Measurements from ENCODE around the gene TMEM14C.
"Not testable (repeated sequence)": the region's sequence is repeated elsewhere in the genome, so short reads cannot be mapped to it uniquely, and the experiment has no call there.

TMEM14C gene

DNA sequence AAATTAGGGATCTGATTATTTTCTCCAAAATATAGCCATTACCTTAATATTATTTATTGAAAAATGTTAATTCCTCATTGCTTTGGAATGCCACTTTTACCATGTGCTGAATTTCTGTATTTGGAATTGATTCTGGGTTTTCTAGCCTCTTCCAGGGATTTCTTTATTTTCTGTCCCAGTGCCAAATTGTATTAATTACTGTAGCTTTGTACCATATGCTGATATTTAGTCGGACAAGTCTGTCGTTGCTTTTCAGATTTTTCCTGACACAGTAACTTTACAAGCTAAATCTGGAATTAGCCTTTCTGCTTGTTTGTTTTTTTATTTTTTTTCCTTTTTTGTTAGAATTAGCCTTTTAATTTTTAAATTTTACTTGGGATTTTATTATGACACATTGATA, 13.9 kb downstream of the TMEM14C start:
- no peak for DNase-seq (ENCODE audit: extremely low spot score)
- no peak for TF ChIP-seq ARNT (IDR thresholded peaks at IDR 0.05)
- TF ChIP-seq SUZ12 (IDR thresholded peaks at IDR 0.05) = no peak
- no peak for TF ChIP-seq L3MBTL2 (conservative IDR thresholded peaks at IDR 0.05)
- TF ChIP-seq BHLHE40 (IDR thresholded peaks at IDR 0.05; ENCODE audit: borderline replicate concordance) = no peak
- TF ChIP-seq PKNOX1 (IDR thresholded peaks at IDR 0.05) = no peak
- TF ChIP-seq TARDBP (IDR thresholded peaks at IDR 0.05) = no peak
- TF ChIP-seq HDGF (IDR thresholded peaks at IDR 0.05; ENCODE audit: borderline replicate concordance) = no peak
- TF ChIP-seq ZNF384 (IDR thresholded peaks at IDR 0.05) = no peak
- no peak for TF ChIP-seq FOXK2 (IDR thresholded peaks at IDR 0.05)
- no peak for TF ChIP-seq CTBP1 (IDR thresholded peaks at IDR 0.05; ENCODE audit: borderline replicate concordance)
- TF ChIP-seq FOXM1 (IDR thresholded peaks at IDR 0.05; ENCODE audit: borderline replicate concordance) = no peak
- no peak for TF ChIP-seq ELF4 (IDR thresholded peaks at IDR 0.05)
- no peak for TF ChIP-seq SP1 (IDR thresholded peaks at IDR 0.05)
- TF ChIP-seq LEF1 (IDR thresholded peaks at IDR 0.05; ENCODE audit: borderline replicate concordance) = no peak
- TF ChIP-seq FOXA1 (IDR thresholded peaks at IDR 0.05) = no peak
- no peak for TF ChIP-seq NFRKB (IDR thresholded peaks at IDR 0.05)
- CTCF ChIA-PET = no interaction called here
- POLR2A ChIA-PET = interaction anchor here (1.3 to 2.6 kb wide), 3 partner anchors 9 to 14 kb away, joined by 3 to 9 read pairs (median 8); partner anchors contain the start of gene TMEM14C

GRCh38 chr6:10740061-10740460, 17.2 kb downstream of the TMEM14C start:
- TF ChIP-seq CTBP1 (IDR thresholded peaks at IDR 0.05; ENCODE audit: borderline replicate concordance) (no peak), ELF4 (IDR thresholded peaks at IDR 0.05) (no peak), FOXA1 (IDR thresholded peaks at IDR 0.05) (no peak), FOXK2 (IDR thresholded peaks at IDR 0.05) (no peak), L3MBTL2 (conservative IDR thresholded peaks at IDR 0.05) (no peak), LEF1 (IDR thresholded peaks at IDR 0.05; ENCODE audit: borderline replicate concordance) (no peak), BHLHE40 (IDR thresholded peaks at IDR 0.05; ENCODE audit: borderline replicate concordance) (no peak), SP1 (IDR thresholded peaks at IDR 0.05) (no peak), FOXM1 (IDR thresholded peaks at IDR 0.05; ENCODE audit: borderline replicate concordance) (no peak), ZNF384 (IDR thresholded peaks at IDR 0.05) (no peak), NFRKB (IDR thresholded peaks at IDR 0.05) (no peak), TARDBP (IDR thresholded peaks at IDR 0.05) (no peak), HDGF (IDR thresholded peaks at IDR 0.05; ENCODE audit: borderline replicate concordance) (no peak), SUZ12 (IDR thresholded peaks at IDR 0.05) (no peak)
- CTCF ChIA-PET = interaction anchor here (0.5 kb wide), 1 partner anchor 180 kb away, joined by 3 read pairs; no protein-coding TSS in a partner anchor
- DNase-seq (ENCODE audit: extremely low spot score) = no peak
- POLR2A ChIA-PET = no interaction called here

- DNase-seq (ENCODE audit: extremely low spot score); CTCF ChIA-PET: not testable (repeated sequence)
- POLR2A ChIA-PET = interaction anchor here (1.0 to 1.8 kb wide), 2 partner anchors 17 to 19 kb away, joined by 5 to 6 read pairs; partner anchors contain the start of gene TMEM14C
These were observed 18.8 kb downstream of the TMEM14C start for GRCh38 chr6:10741643-10742042.

- DNase-seq (ENCODE audit: extremely low spot score) = no peak
- ChIA-PET POLR2A (interaction anchor here (1.0 to 1.8 kb wide), 3 partner anchors 18 to 41 kb away, joined by 3 to 6 read pairs (median 5); partner anchors contain the start of gene TMEM14C), CTCF (no interaction called here)
- no peak for TF ChIP-seq ZNF384 (IDR thresholded peaks at IDR 0.05)
- TF ChIP-seq TARDBP (IDR thresholded peaks at IDR 0.05) = no peak
- no peak for TF ChIP-seq SP1 (IDR thresholded peaks at IDR 0.05)
- TF ChIP-seq LEF1 (IDR thresholded peaks at IDR 0.05; ENCODE audit: borderline replicate concordance) = no peak
- TF ChIP-seq L3MBTL2 (conservative IDR thresholded peaks at IDR 0.05) = no peak
- TF ChIP-seq SUZ12 (IDR thresholded peaks at IDR 0.05) = no peak
- no peak for TF ChIP-seq CTBP1 (IDR thresholded peaks at IDR 0.05; ENCODE audit: borderline replicate concordance)
- TF ChIP-seq PKNOX1 (IDR thresholded peaks at IDR 0.05) = no peak
- TF ChIP-seq HDGF (IDR thresholded peaks at IDR 0.05; ENCODE audit: borderline replicate concordance) = no peak
- TF ChIP-seq FOXA1 (IDR thresholded peaks at IDR 0.05) = no peak
- no peak for TF ChIP-seq ARNT (IDR thresholded peaks at IDR 0.05)
These were observed 19.4 kb downstream of the TMEM14C start for GRCh38 chr6:10742251-10742650.

DNA sequence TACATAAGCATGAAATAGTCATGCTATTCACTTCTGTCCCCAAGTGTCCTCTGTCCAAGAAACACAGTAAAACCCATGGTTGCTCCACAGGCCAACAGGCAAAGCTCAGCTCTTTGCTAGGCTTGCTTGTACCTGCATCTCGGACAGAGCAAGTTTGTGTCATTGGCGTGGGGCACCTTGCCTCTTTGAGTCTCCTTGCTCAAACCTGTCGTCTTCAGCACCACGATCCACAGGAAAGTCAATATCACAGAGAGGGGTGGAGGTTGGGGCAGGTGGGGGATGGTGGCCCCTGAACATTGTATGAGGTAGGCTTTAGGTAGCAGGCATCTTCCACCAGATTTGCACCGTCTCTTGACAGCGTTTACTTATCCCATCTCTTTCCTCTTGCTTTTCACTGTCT, 20.6 kb downstream of the TMEM14C start:
- no peak for DNase-seq (ENCODE audit: extremely low spot score)
- CTCF ChIA-PET = no interaction called here
- TF ChIP-seq FOXK2 (IDR thresholded peaks at IDR 0.05) = no peak
- POLR2A ChIA-PET = interaction anchor here (1.5 to 4.7 kb wide), 3 partner anchors 21 to 42 kb away, joined by 3 to 40 read pairs (median 6); partner anchors contain the start of gene TMEM14C

DNA sequence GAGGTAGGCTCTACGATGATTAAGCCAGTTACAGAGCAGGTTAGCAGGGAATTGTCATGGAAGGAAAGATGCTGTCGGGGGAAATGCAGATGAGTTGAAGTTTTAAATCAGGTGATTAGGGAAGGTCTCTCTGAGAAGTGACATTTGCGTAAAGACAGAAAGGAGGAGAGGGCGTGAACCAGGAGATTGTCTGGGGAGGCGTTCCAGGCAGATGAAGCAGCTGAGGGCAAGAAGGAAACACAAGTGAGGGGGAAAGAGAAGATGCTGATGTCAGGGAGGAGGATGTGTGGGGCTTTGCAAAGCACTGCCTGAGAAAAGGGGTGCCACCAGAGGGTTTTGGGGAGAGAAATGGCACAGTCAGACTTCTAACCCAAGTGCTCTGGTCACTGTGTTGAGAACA, 22.2 kb downstream of the TMEM14C start:
- no peak for DNase-seq (ENCODE audit: extremely low spot score)
- ChIA-PET CTCF (no interaction called here), POLR2A (interaction anchor here (4.7 kb wide), 1 partner anchor 22 kb away, joined by 40 read pairs; the partner anchor contains the start of gene TMEM14C)
- TF ChIP-seq PKNOX1 (IDR thresholded peaks at IDR 0.05) = no peak
- TF ChIP-seq ZNF384 (IDR thresholded peaks at IDR 0.05) = no peak
- no peak for TF ChIP-seq SUZ12 (IDR thresholded peaks at IDR 0.05)
- no peak for TF ChIP-seq ARNT (IDR thresholded peaks at IDR 0.05)
- no peak for TF ChIP-seq ELF4 (IDR thresholded peaks at IDR 0.05)
- no peak for TF ChIP-seq FOXM1 (IDR thresholded peaks at IDR 0.05; ENCODE audit: borderline replicate concordance)
- no peak for TF ChIP-seq FOXK2 (IDR thresholded peaks at IDR 0.05)
- TF ChIP-seq TARDBP (IDR thresholded peaks at IDR 0.05) = no peak
- TF ChIP-seq LEF1 (IDR thresholded peaks at IDR 0.05; ENCODE audit: borderline replicate concordance) = no peak
- TF ChIP-seq L3MBTL2 (conservative IDR thresholded peaks at IDR 0.05) = no peak
- no peak for TF ChIP-seq NFRKB (IDR thresholded peaks at IDR 0.05)

All from HEK293T (cell line).